ENCODE measurements around the gene DCLRE1B.

- TF ChIP-seq CTCF (IDR thresholded peaks at IDR 0.05) (no peak), EP300 (IDR thresholded peaks at IDR 0.05) (no peak)
These were observed 6.0 kb upstream of the DCLRE1B start for GRCh38 chr1:113899111-113899510.

All from tibial nerve (tissue), 4 donors.